ENCODE measurements around the gene PIBF1. TPM values are rescaled to one million over a fixed set of nuclear protein-coding genes. Genes with fewer than 3 reads are reported as not detected.

Gene PIBF1
- total and polyA plus RNA-seq, 7 experiments from 2014 or later, result 20.4 to 40.1 (median 29.1) TPM

DNA sequence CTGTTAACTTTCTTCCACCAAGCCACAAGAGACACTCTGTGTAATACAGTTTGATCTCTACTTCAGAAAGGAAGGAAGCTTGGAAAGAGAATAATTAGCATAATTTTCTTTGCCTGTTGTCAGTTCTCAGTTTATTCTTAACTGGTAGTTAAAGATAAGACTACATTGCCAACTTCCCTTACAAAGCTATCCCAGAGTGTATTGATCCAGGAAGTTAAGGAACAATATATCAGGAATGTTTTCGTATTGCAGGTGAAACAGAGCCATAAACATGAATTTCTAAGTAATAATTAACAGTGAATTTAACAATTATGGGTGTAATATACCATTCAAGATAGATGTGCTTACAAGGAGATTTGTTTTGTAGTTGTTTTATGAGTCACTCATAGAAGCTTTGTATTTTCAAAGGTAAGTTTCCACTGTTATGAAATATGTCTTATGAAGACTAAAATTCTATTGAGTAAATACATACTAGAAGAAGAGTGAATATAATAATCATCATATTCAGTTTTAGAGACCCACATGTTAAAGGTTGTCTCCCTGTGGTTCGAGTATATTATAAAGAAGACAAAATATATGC, 188.5 kb downstream of the PIBF1 start:
- intact Hi-C loops (cut with micrococcal nuclease), result no loop called here
- Mint-ChIP-seq H3K27ac (no peak overlapping the region), H3K4me1 (no peaks in the 10 kb centered on the region), H3K36me3 (peaks cover 3 to 29% (median 18%) of the 10 kb centered on the region in 5 donors), H3K27me3 (no peaks in the 10 kb centered on the region), H3K9me3 (no peaks in the 10 kb centered on the region), H3K4me3 (no peak overlapping the region)
- Histone ChIP-seq H3K4me3 (ENCODE audit: low read length) (no peak overlapping the region), H3K36me3 (ENCODE audit: control insufficient read depth in 2 of 3, insufficient read depth in 3 of 3, low read length in 3 of 3) (peaks cover 0 to 6% (median 0%) of the 10 kb centered on the region in 3 experiments), H3K4me1 (ENCODE audit: control insufficient read depth in 2 of 2, insufficient read depth in 2 of 2, low read length in 2 of 2) (no peaks in the 10 kb centered on the region), H3K27me3 (ENCODE audit: control insufficient read depth in 2 of 2, insufficient read depth in 2 of 2, low read length in 2 of 2) (no peaks in the 10 kb centered on the region), H3K9me3 (ENCODE audit: control insufficient read depth in 2 of 3, low read length in 3 of 3) (no peaks in the 10 kb centered on the region), H3K27ac (ENCODE audit: low read depth, low read length) (no peak overlapping the region)
- DNase-seq (no peak), ATAC-seq (no peak)
- POLR2A ChIA-PET, result no interaction called here
- CTCF ChIA-PET, result no interaction called here

DNA sequence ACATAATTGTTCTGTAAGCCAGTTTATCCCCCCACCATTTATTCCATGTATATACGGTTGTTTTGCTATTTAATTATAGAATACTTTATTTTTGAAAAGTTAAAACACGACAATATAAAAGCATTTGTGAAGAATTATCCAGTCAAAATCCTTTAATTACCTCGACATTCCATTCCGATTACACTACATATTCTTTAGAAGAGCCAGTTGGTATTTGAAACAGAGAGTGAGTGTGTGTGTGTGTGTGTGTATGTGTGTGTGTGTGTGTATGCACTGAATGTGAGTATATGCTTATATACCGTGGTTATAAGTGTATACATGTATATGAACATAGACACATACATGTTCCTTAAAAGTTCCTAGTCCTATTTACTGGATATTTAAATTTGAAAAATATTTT, 189.0 kb downstream of the PIBF1 start:
- ATAC-seq (no peak), DNase-seq (no peak)
- H3K36me3 Mint-ChIP-seq, result peaks cover 6 to 30% (median 20%) of the 10 kb centered on the region in 5 donors
- Histone ChIP-seq H3K4me3 (ENCODE audit: low read length) (no peak overlapping the region), H3K36me3 (ENCODE audit: control insufficient read depth in 2 of 3, insufficient read depth in 3 of 3, low read length in 3 of 3) (peaks cover 0 to 9% (median 0%) of the 10 kb centered on the region in 3 experiments), H3K27ac (ENCODE audit: low read depth, low read length) (no peak overlapping the region), H3K9me3 (ENCODE audit: control insufficient read depth in 2 of 3, low read length in 3 of 3) (no peaks in the 10 kb centered on the region), H3K27me3 (ENCODE audit: control insufficient read depth in 2 of 2, insufficient read depth in 2 of 2, low read length in 2 of 2) (no peaks in the 10 kb centered on the region), H3K4me1 (ENCODE audit: control insufficient read depth in 2 of 2, insufficient read depth in 2 of 2, low read length in 2 of 2) (no peaks in the 10 kb centered on the region)
- no peaks in the 10 kb centered on the region for H3K4me1 Mint-ChIP-seq
- intact Hi-C loops (cut with micrococcal nuclease), result no loop called here
- no peak overlapping the region for H3K27ac Mint-ChIP-seq
- H3K27me3 Mint-ChIP-seq, result no peaks in the 10 kb centered on the region
- no peak overlapping the region for H3K4me3 Mint-ChIP-seq
- ChIA-PET POLR2A (no interaction called here), CTCF (no interaction called here)
- no peaks in the 10 kb centered on the region for H3K9me3 Mint-ChIP-seq

DNA sequence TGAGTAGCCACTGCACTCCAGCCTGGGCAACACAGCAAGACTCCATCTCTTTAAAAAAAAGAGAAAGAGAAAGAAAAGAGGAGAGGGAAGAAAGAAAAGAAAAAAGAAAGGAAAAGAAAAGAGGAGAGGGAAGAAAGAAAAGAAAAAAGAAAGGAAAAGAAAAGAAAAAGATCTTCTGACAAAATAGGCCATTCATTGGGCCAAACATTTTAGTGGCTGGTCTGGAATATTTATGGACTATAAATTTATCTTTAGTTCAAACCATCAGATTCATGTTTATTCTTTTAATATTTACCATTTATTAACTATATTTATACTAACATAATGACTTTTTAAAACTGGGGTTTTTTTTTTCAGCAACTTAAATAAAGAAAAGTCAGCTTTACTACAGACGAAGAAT, 191.3 kb downstream of the PIBF1 start:
- CTCF ChIA-PET, result no interaction called here
- H3K4me1 ChIP-seq (ENCODE audit: control insufficient read depth in 2 of 2, insufficient read depth in 2 of 2, low read length in 2 of 2), result no peaks in the 10 kb centered on the region
- H3K27me3 ChIP-seq (ENCODE audit: control insufficient read depth in 2 of 2, insufficient read depth in 2 of 2, low read length in 2 of 2), result no peaks in the 10 kb centered on the region
- ATAC-seq (no peak), DNase-seq (no peak)
- no peak overlapping the region for H3K4me3 ChIP-seq (ENCODE audit: low read length)
- no peak overlapping the region for H3K4me3 Mint-ChIP-seq
- H3K4me1 Mint-ChIP-seq, result no peaks in the 10 kb centered on the region
- H3K9me3 Mint-ChIP-seq, result no peaks in the 10 kb centered on the region
- no peak overlapping the region for H3K27ac ChIP-seq (ENCODE audit: low read depth, low read length)
- intact Hi-C loops (cut with micrococcal nuclease), result no loop called here
- peaks cover 6 to 28% (median 21%) of the 10 kb centered on the region in 5 donors for H3K36me3 Mint-ChIP-seq
- H3K36me3 ChIP-seq (ENCODE audit: control insufficient read depth in 2 of 3, insufficient read depth in 3 of 3, low read length in 3 of 3), result peaks cover 0 to 9% (median 0%) of the 10 kb centered on the region in 3 experiments
- H3K27ac Mint-ChIP-seq, result peak overlapping the region in 2 of 9 donors; percentile 10 to 89
- no peaks in the 10 kb centered on the region for H3K27me3 Mint-ChIP-seq
- POLR2A ChIA-PET, result no interaction called here
- H3K9me3 ChIP-seq (ENCODE audit: control insufficient read depth in 2 of 3, low read length in 3 of 3), result no peaks in the 10 kb centered on the region

DNA sequence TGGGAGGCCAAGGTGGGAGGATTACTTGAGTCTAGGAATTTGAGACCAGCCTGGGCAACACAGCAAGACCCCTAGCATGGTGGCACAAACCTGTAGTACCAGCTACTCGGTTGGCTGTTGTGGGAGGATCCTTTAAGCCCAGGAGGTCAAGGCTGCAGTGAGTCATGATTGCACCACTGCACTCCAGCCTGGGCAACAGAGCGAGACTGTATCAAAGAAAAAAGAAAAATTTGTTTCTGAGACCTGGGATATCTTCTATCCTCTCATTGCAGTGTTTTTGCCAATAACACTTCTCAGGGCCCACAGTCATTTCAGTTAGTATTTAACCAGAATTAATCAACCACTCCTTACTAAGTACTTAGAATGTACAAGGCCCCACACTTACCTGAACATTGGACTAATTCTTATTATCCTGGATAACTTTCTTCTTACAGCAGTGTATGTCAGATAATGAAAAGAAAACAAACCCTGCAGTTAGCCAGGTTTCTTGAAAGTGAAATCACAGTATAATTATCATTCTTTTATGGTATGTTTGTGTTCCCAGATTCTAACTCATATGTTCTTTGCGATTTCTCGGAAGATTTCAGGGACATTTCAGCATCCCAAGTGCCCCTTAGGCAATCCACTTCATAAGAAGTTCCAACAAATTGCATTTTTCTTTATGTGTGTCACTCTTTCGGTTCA, 201.3 kb downstream of the PIBF1 start:
- H3K27me3 ChIP-seq (ENCODE audit: control insufficient read depth in 2 of 2, insufficient read depth in 2 of 2, low read length in 2 of 2), result no peaks in the 10 kb centered on the region
- ChIA-PET CTCF (no interaction called here), POLR2A (no interaction called here)
- DNase-seq (no peak), ATAC-seq (no peak)
- no peaks in the 10 kb centered on the region for H3K9me3 Mint-ChIP-seq
- H3K4me1 Mint-ChIP-seq, result peaks cover 0 to 3% (median 0%) of the 10 kb centered on the region in 7 donors
- no peaks in the 10 kb centered on the region for H3K27me3 Mint-ChIP-seq
- no peak overlapping the region for H3K27ac Mint-ChIP-seq
- H3K4me1 ChIP-seq (ENCODE audit: control insufficient read depth in 2 of 2, insufficient read depth in 2 of 2, low read length in 2 of 2), result no peaks in the 10 kb centered on the region
- no peaks in the 10 kb centered on the region for H3K9me3 ChIP-seq (ENCODE audit: control insufficient read depth in 2 of 3, low read length in 3 of 3)
- H3K36me3 Mint-ChIP-seq, result peaks cover 0 to 35% (median 15%) of the 10 kb centered on the region in 5 donors
- H3K27ac ChIP-seq (ENCODE audit: low read depth, low read length), result no peak overlapping the region
- peaks cover 0 to 4% (median 0%) of the 10 kb centered on the region in 3 experiments for H3K36me3 ChIP-seq (ENCODE audit: control insufficient read depth in 2 of 3, insufficient read depth in 3 of 3, low read length in 3 of 3)
- intact Hi-C loops (cut with micrococcal nuclease), result no loop called here
- no peak overlapping the region for H3K4me3 ChIP-seq (ENCODE audit: low read length)
- no peak overlapping the region for H3K4me3 Mint-ChIP-seq

GRCh38 chr13:72985610-72986009, 203.7 kb downstream of the PIBF1 start:
- ChIA-PET POLR2A (no interaction called here), CTCF (no interaction called here)
- no peaks in the 10 kb centered on the region for H3K27me3 ChIP-seq (ENCODE audit: control insufficient read depth in 2 of 2, insufficient read depth in 2 of 2, low read length in 2 of 2)
- no peaks in the 10 kb centered on the region for H3K9me3 ChIP-seq (ENCODE audit: control insufficient read depth in 2 of 3, low read length in 3 of 3)
- Mint-ChIP-seq H3K4me3 (no peak overlapping the region), H3K27me3 (no peaks in the 10 kb centered on the region), H3K4me1 (peaks cover 0 to 3% (median 0%) of the 10 kb centered on the region in 7 donors), H3K36me3 (peaks cover 0 to 26% (median 10%) of the 10 kb centered on the region in 5 donors), H3K27ac (no peak overlapping the region), H3K9me3 (no peaks in the 10 kb centered on the region)
- DNase-seq (no peak), ATAC-seq (no peak)
- no peak overlapping the region for H3K4me3 ChIP-seq (ENCODE audit: low read length)
- H3K27ac ChIP-seq (ENCODE audit: low read depth, low read length), result no peak overlapping the region
- no peaks in the 10 kb centered on the region for H3K4me1 ChIP-seq (ENCODE audit: control insufficient read depth in 2 of 2, insufficient read depth in 2 of 2, low read length in 2 of 2)
- intact Hi-C loops (cut with micrococcal nuclease), result no loop called here
- H3K36me3 ChIP-seq (ENCODE audit: control insufficient read depth in 2 of 3, insufficient read depth in 3 of 3, low read length in 3 of 3), result peaks cover 0 to 4% (median 0%) of the 10 kb centered on the region in 3 experiments

DNA sequence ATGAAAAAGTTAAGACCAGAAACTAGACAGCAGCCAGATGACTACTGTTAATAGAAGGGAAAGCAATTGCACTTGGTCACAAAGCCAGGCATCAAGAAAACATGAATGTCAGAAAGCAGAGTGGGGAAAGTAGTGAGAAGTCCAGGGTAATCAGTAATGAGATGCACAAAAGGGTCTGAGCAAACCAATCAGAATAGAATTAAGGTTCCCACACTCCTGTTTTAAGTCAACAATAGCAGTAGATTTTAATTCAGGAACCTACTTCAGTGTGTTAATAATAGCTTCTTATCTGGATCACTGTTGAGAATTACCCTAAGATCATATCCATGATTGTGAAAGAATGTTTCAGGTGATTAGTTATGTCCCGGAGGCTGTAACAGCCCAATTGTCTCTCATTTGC, 204.3 kb downstream of the PIBF1 start:
- H3K4me1 ChIP-seq (ENCODE audit: control insufficient read depth in 2 of 2, insufficient read depth in 2 of 2, low read length in 2 of 2), result no peaks in the 10 kb centered on the region
- Mint-ChIP-seq H3K27ac (no peak overlapping the region), H3K4me3 (no peak overlapping the region), H3K36me3 (peaks cover 0 to 22% (median 10%) of the 10 kb centered on the region in 5 donors), H3K9me3 (no peaks in the 10 kb centered on the region), H3K27me3 (no peaks in the 10 kb centered on the region), H3K4me1 (peaks cover 0 to 3% (median 0%) of the 10 kb centered on the region in 7 donors)
- intact Hi-C loops (cut with micrococcal nuclease), result no loop called here
- no peak for DNase-seq
- CTCF ChIA-PET, result no interaction called here
- no peaks in the 10 kb centered on the region for H3K27me3 ChIP-seq (ENCODE audit: control insufficient read depth in 2 of 2, insufficient read depth in 2 of 2, low read length in 2 of 2)
- no peak for ATAC-seq
- H3K36me3 ChIP-seq (ENCODE audit: control insufficient read depth in 2 of 3, insufficient read depth in 3 of 3, low read length in 3 of 3), result peaks cover 0 to 4% (median 3%) of the 10 kb centered on the region in 3 experiments
- no peaks in the 10 kb centered on the region for H3K9me3 ChIP-seq (ENCODE audit: control insufficient read depth in 2 of 3, low read length in 3 of 3)
- H3K4me3 ChIP-seq (ENCODE audit: low read length), result no peak overlapping the region
- POLR2A ChIA-PET, result no interaction called here
- H3K27ac ChIP-seq (ENCODE audit: low read depth, low read length), result no peak overlapping the region

DNA sequence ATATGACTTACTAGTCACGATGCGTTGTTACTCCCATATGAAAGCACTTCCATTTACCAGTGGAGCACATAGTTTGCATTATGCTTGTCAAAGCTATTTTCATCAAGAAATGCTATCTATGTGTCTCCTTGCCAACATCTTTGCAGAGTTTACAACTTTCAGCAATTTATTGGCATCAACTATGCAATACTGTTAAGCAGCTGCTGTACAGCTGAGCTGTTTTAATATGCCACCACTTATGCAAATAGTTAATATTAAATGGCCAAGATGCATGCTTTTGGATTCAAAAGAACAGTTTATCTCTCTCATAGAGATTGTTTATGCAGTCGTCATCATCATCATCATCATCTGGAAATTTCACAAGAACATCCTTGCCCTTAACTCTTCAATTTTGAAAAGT, 209.0 kb downstream of the PIBF1 start:
- no peak for DNase-seq
- peaks cover 0 to 3% (median 0%) of the 10 kb centered on the region in 7 donors for H3K4me1 Mint-ChIP-seq
- no peak for ATAC-seq
- Histone ChIP-seq H3K27ac (ENCODE audit: low read depth, low read length) (no peak overlapping the region), H3K36me3 (ENCODE audit: control insufficient read depth in 2 of 3, insufficient read depth in 3 of 3, low read length in 3 of 3) (peaks cover 0 to 4% (median 3%) of the 10 kb centered on the region in 3 experiments), H3K4me1 (ENCODE audit: control insufficient read depth in 2 of 2, insufficient read depth in 2 of 2, low read length in 2 of 2) (no peaks in the 10 kb centered on the region), H3K9me3 (ENCODE audit: control insufficient read depth in 2 of 3, low read length in 3 of 3) (no peaks in the 10 kb centered on the region), H3K27me3 (ENCODE audit: control insufficient read depth in 2 of 2, insufficient read depth in 2 of 2, low read length in 2 of 2) (no peaks in the 10 kb centered on the region), H3K4me3 (ENCODE audit: low read length) (no peak overlapping the region)
- intact Hi-C loops (cut with micrococcal nuclease), result no loop called here
- CTCF ChIA-PET, result no interaction called here
- no peaks in the 10 kb centered on the region for H3K27me3 Mint-ChIP-seq
- H3K27ac Mint-ChIP-seq, result no peak overlapping the region
- POLR2A ChIA-PET, result no interaction called here
- H3K36me3 Mint-ChIP-seq, result peaks cover 0 to 34% (median 24%) of the 10 kb centered on the region in 5 donors
- peaks cover 0 to 2% (median 0%) of the 10 kb centered on the region in 11 donors for H3K9me3 Mint-ChIP-seq
- no peak overlapping the region for H3K4me3 Mint-ChIP-seq
